Ishikawa (cell line): ENCODE data around the gene NGF.

Source experiments
- CEBPB ChIP-seq: IDR thresholded peaks from 2 replicates; pipeline ENCODE4 v1.6.1; 2012
- CREB1 ChIP-seq: IDR thresholded peaks from 2 replicates; pipeline ENCODE4 v1.6.1; 2012; ENCODE audit warnings: low read depth
- EGR1 ChIP-seq: IDR thresholded peaks from 2 replicates; pipeline ENCODE4 v1.6.1; 2012
- EP300 ChIP-seq: IDR thresholded peaks from 2 replicates; pipeline ENCODE4 v1.6.1; 2012; ENCODE audit warnings: borderline replicate concordance
- FOXM1 ChIP-seq: IDR thresholded peaks from 2 replicates; pipeline ENCODE4 v1.6.1; 2012; ENCODE audit warnings: low read depth, borderline replicate concordance
- NFIC ChIP-seq: IDR thresholded peaks from 2 replicates; pipeline ENCODE4 v1.6.1; 2012
- RAD21 ChIP-seq: IDR thresholded peaks from 2 replicates; pipeline ENCODE4 v1.6.1; 2012; ENCODE audit warnings: low read depth
- TAF1 ChIP-seq: IDR thresholded peaks from 2 replicates; pipeline ENCODE4 v1.6.1; 2012; ENCODE audit warnings: low read depth, mild to moderate bottlenecking
- TCF12 ChIP-seq: IDR thresholded peaks from 2 replicates; pipeline ENCODE4 v1.6.1; 2012; ENCODE audit warnings: low read depth
- TEAD4 ChIP-seq: IDR thresholded peaks from 2 replicates; pipeline ENCODE4 v1.6.1; 2012
- YY1 ChIP-seq: IDR thresholded peaks from 2 replicates; pipeline ENCODE4 v1.6.1; 2012; ENCODE audit warnings: low read depth
- ZBTB7A ChIP-seq: IDR thresholded peaks from 2 replicates; pipeline ENCODE4 v1.6.1; 2012; ENCODE audit warnings: low read depth
- TF ChIP-seq, protein P1 (sequence below): IDR thresholded peaks from 2 replicates; pipeline ENCODE4 v1.6.1; 2012; ENCODE audit warnings: low read depth, mild to moderate bottlenecking
- TF ChIP-seq, protein P2 (sequence below): IDR thresholded peaks from 2 replicates; pipeline ENCODE4 v1.6.1; 2012
- TF ChIP-seq, protein P3 (sequence below): IDR thresholded peaks from 2 replicates; pipeline ENCODE4 v1.6.1; 2012

The NGF gene

DNA sequence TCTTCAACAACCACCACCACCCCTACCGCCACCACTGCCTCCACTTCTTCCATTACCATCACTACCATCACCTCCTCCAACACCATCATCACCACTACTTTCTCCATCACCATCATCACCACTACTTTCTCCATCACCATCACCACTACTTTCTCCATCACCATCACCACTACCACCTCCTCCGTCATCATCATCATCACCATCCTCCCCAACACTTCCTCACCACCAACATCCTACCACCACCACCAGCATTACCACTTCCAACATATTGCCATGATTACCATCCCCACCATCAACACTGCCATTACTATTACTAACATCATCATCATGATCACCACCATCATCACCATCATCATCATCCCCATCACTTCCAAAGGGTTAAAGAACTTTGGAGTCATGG is 34.7 kb downstream of the NGF start:
- TF ChIP-seq EP300, result no peak
- no peak for TF ChIP-seq CEBPB
- no peak for TF ChIP-seq RAD21
- no peak for TF ChIP-seq YY1
- TF ChIP-seq NFIC, result no peak

DNA sequence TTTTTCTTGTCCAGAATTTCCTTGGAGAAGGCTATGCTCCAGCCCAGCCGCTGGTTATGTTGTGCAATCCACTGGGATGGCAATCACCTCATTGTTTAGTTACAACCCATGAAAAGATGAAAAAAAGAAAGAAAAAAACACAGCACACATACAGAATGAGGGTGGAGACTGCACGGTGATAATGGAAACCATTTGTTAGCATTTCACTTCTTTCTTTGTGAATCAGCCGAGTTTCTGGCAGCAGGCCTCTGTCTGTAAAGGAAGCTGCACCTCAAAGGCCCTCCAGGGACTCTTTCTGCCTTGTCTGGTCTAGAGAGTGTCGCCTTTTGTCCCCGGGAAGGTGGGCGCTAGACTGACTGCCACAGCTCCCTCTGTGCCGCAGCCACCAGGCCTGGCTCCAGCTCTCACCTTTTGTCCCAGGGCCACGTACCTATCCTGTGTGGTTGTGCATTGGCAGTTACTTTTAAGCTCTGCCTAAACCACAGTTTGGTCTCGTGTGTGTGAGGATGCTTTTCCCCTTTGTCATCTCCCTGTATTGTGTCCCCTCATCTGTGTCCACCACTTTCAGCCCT is 35.6 kb downstream of the NGF start:
- TF ChIP-seq ZBTB7A (no peak), CEBPB (peak; percentile 50)

DNA sequence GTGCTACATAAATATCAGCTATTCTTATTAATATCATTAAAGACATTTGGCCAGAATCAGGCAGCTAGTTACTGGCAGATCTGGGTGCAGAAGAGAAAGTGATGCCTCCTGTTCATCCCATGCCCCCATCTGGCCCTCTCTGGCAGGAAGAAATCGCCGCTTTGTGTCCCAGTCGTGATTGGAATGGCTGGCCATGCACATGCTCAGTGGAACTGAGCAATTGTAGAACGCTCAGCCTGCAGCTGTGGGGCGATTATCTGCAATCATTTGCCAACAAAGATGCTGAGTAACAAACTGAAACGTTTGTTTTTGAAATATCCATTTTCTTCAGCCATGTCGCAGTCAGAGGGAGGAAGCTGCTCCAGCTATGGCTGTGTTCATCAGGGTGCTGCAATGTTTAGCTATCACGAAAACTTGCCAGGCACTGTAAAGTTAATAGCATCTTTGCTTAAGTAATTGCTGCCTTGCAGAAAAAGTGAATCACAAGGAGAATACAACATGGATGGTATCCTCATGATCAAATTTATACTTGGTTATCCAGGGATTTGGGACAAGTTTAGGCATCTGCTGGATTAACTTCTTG is 36.5 kb downstream of the NGF start:
- TF ChIP-seq CREB1 (no peak), TCF12 (no peak), ZBTB7A (no peak), RAD21 (no peak), FOXM1 (no peak), EGR1 (no peak), NFIC (no peak)
- TF ChIP-seq, protein P1, sequence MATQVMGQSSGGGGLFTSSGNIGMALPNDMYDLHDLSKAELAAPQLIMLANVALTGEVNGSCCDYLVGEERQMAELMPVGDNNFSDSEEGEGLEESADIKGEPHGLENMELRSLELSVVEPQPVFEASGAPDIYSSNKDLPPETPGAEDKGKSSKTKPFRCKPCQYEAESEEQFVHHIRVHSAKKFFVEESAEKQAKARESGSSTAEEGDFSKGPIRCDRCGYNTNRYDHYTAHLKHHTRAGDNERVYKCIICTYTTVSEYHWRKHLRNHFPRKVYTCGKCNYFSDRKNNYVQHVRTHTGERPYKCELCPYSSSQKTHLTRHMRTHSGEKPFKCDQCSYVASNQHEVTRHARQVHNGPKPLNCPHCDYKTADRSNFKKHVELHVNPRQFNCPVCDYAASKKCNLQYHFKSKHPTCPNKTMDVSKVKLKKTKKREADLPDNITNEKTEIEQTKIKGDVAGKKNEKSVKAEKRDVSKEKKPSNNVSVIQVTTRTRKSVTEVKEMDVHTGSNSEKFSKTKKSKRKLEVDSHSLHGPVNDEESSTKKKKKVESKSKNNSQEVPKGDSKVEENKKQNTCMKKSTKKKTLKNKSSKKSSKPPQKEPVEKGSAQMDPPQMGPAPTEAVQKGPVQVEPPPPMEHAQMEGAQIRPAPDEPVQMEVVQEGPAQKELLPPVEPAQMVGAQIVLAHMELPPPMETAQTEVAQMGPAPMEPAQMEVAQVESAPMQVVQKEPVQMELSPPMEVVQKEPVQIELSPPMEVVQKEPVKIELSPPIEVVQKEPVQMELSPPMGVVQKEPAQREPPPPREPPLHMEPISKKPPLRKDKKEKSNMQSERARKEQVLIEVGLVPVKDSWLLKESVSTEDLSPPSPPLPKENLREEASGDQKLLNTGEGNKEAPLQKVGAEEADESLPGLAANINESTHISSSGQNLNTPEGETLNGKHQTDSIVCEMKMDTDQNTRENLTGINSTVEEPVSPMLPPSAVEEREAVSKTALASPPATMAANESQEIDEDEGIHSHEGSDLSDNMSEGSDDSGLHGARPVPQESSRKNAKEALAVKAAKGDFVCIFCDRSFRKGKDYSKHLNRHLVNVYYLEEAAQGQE, result no peak

DNA sequence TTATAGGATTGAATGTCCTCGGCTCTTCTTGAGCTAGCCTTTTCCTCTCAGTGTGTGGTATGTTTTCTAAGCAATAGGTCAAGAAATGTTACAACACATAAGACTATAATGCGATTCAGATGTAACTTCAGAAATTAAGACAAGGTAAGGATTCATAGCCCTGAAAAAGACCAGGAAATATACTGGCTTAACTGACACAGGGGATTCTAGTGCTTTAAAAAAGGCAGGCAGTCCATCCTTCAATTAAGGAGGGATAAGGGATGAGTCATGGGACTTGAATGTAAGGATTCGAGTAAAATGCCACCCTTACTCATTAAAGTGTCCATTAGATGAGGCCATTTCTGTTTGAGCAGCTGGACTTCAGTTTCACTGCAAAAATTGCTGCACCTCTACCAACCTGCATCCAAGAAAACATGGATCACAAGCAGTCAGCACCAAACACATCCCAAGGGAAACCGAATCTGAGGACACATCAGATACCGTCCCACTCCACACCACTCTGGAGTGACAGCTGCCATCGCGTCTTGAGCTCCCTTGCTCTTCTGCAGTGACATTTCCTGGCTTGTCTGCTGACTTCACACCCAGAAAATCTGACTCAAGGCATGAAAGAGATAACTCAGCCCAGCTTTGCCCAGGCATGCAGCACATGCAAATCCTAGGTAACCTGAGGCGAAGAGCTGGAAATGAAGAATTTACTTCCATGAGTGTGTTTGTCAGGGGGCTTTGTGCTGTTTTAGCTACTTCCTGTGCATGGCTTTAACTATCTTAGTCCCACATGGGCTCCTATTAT is 37.8 kb downstream of the NGF start:
- no peak for TF ChIP-seq EGR1
- TF ChIP-seq, protein P1, result no peak
- TF ChIP-seq TCF12, result no peak
- TF ChIP-seq RAD21, result no peak
- no peak for TF ChIP-seq YY1

DNA sequence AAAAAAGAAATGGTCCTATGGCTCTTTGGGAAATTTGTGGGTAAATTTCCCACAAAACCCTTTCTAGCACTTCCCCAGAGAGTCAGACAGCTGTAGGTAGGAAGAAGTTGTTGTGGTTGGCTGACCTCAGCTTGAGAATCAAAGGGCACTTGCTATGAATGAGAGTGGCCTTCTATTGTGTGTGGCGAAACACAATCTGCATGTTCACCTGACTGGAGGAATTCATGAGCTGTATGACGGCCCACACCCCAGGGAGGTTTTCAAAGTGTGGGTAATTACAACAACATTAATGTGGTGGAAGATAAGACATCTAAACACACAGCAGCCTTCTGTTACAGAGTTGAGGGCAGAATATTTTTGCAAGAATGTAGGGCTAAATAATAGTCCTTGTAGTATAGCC is 38.8 kb downstream of the NGF start:
- TF ChIP-seq CEBPB (no peak; the same call in 1 of the 2 replicates), TCF12 (peak; percentile 35; the same call in 1 of the 2 replicates), TEAD4 (peak; percentile 33; the same call in 1 of the 2 replicates), RAD21 (no peak), FOXM1 (no peak), TAF1 (no peak), ZBTB7A (no peak), EP300 (no peak)
- TF ChIP-seq, protein P2, sequence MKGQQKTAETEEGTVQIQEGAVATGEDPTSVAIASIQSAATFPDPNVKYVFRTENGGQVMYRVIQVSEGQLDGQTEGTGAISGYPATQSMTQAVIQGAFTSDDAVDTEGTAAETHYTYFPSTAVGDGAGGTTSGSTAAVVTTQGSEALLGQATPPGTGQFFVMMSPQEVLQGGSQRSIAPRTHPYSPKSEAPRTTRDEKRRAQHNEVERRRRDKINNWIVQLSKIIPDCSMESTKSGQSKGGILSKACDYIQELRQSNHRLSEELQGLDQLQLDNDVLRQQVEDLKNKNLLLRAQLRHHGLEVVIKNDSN, result 0 out of 2 replicates have a peak, but pooled peaks have one; percentile 29

DNA sequence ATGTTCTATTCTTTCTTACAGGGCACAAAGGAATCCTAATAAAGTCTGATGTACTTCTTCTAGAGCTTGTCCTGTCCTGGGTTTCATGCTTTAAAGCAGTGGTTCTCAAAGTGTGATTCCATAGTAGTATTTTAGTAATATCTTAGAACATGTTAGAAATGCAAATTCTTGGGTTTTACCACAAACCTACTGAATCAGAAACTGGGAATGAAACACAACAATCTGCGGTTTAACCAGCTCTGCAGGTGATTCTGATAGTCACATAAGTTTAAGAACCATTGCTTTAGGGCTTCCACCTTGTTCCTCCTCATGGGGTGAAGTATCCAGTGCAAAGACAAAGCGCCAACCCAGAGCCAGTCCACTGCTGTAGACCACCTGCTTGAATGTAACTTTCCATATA is 41.1 kb downstream of the NGF start:
- TF ChIP-seq TCF12, result no peak

DNA sequence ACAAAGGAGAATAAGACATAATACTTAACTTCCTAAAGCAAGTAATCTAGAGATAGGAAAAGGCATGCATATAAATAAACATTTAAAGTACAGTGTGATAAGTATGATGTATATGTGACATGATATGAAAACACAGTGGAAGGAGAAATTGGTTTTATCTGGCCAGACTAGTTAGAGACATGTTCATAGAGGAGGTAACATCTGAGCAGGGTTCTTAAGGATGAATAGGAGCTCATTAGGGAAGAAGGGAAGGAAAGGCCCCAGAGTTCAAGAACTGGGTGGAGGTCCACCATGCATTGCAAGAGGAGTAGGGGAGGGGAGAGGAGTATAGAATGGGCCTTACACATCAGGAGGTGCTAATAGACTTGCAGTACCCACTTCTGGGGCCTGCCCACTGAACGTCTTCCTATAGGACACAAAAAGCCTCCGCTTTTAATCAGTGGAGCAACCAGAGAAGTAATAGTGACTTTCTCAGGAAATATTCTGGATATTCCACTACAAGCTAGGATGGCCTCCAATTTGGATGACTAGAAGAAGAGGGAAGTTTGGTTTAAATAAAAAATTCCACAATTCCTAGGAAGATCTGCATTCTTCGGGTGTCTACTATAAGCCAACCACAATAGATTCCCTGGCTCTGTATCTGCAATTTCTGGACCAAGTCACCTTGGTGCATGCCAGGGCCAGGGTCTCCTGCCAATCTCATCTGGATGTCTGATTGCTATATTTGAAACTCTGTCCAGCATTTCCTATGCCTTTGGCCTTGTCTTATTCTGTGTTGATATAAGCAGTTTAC is 41.9 kb downstream of the NGF start:
- no peak for TF ChIP-seq EGR1
- TF ChIP-seq, protein P3, sequence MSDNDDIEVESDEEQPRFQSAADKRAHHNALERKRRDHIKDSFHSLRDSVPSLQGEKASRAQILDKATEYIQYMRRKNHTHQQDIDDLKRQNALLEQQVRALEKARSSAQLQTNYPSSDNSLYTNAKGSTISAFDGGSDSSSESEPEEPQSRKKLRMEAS, result no peak
- no peak for TF ChIP-seq RAD21
- no peak for TF ChIP-seq CREB1
- TF ChIP-seq, protein P1, result no peak
- TF ChIP-seq CEBPB, result no peak
- no peak for TF ChIP-seq TAF1
- no peak for TF ChIP-seq ZBTB7A
- no peak for TF ChIP-seq NFIC
- TF ChIP-seq TEAD4, result no peak
- no peak for TF ChIP-seq EP300
- no peak for TF ChIP-seq TCF12
- TF ChIP-seq, protein P2, result no peak
- TF ChIP-seq FOXM1, result no peak
